CD4-positive, CD25-positive, alpha-beta regulatory T cell (primary cell): ENCODE measurements around the gene SPEF1. TPM values are rescaled to one million over a fixed set of nuclear protein-coding genes. Genes with fewer than 3 reads are reported as not detected.

Experiments used
- ATAC-seq, 2 donors: fragments of 150-1000 bp; cut with Tn5 transposase; one replicate each; pipeline ENCODE4 v1.10.0; 2021; ENCODE audit warnings: low read depth in 2 of 2, moderate number of reproducible peaks in 2 of 2, moderate library complexity in 1 of 2
- DNase-seq, 3 donors: peaks; one replicate each; pipeline versions ENCODE4 v3.0.0 to v3.0.0-alpha.2; 2012 to 2022; ENCODE audit warnings: mixed read lengths in 1 of 3
- H3K27ac ChIP-seq: one replicate; pipeline ENCODE4 v1.7.0; 2013; ENCODE audit warnings: mild to moderate bottlenecking, low read length; ENCODE audit not compliant: insufficient read depth, poor library complexity, severe bottlenecking
- H3K27me3 ChIP-seq: one replicate; pipeline ENCODE4 v1.7.0; 2013; ENCODE audit warnings: low read length; ENCODE audit not compliant: control insufficient read depth, insufficient read depth
- H3K36me3 ChIP-seq: one replicate; pipeline ENCODE4 v1.7.0; 2013; ENCODE audit warnings: mild to moderate bottlenecking, low read length, moderate library complexity; ENCODE audit not compliant: control insufficient read depth, insufficient read depth
- H3K4me1 ChIP-seq: 2 replicates; pipeline ENCODE4 v1.7.0; 2013; ENCODE audit warnings: mild to moderate bottlenecking, low read length; ENCODE audit not compliant: insufficient read depth, control insufficient read depth, poor library complexity, severe bottlenecking
- H3K4me3 ChIP-seq: one replicate; pipeline ENCODE4 v1.7.0; 2013; ENCODE audit warnings: low read depth, mild to moderate bottlenecking, low read length, moderate library complexity
- H3K9me3 ChIP-seq, 2 experiments: 1 replicate in 1 of 2; 2 replicates in 1 of 2; pipeline ENCODE4 v1.7.0; 2013; ENCODE audit warnings: low read length in 2 of 2, mild to moderate bottlenecking in 1 of 2, moderate library complexity in 1 of 2; ENCODE audit not compliant: control insufficient read depth in 2 of 2
- H3K27ac Mint-ChIP-seq, 3 donors: one replicate each; pipeline ENCODE4 v1.8.0; 2020 to 2022; ENCODE audit warnings: mild to moderate bottlenecking in 3 of 3, mixed read lengths in 3 of 3, moderate library complexity in 2 of 3
- H3K27me3 Mint-ChIP-seq: one replicate; pipeline ENCODE4 v1.8.0; 2022; ENCODE audit warnings: mild to moderate bottlenecking, mixed read lengths
- H3K36me3 Mint-ChIP-seq: one replicate; pipeline ENCODE4 v1.8.0; 2020; ENCODE audit warnings: mixed read lengths
- H3K4me1 Mint-ChIP-seq, 4 donors: one replicate each; pipeline ENCODE4 v1.8.0; 2020 to 2022; ENCODE audit warnings: mixed read lengths in 4 of 4, mild to moderate bottlenecking in 1 of 4
- H3K4me3 Mint-ChIP-seq, 4 donors: one replicate each; pipeline ENCODE4 v1.8.0; 2020 to 2022; ENCODE audit warnings: mild to moderate bottlenecking in 4 of 4, mixed read lengths in 4 of 4, moderate library complexity in 3 of 4
- H3K9me3 Mint-ChIP-seq, 7 donors: one replicate each; pipeline ENCODE4 v1.8.0; 2020 to 2022; ENCODE audit warnings: mixed read lengths in 7 of 7, mild to moderate bottlenecking in 3 of 7, moderate library complexity in 2 of 7
- polyA plus RNA-seq, 4 donors: library from polyadenylated mRNA; unstranded; fragments of 300-500 nt; fragmentation: Illumina TruSeq; gene quantifications; one replicate each; pipeline ENCODE4 v1.2.3, GENCODE V29; 2021
- total RNA-seq: library from RNA; stranded (reverse); gene quantifications from one replicate; pipeline ENCODE4 v1.2.3, GENCODE V29; 2022

Gene SPEF1
- total and polyA plus RNA-seq, 5 donors from 2014 or later = not detected

GRCh38 chr20:3767110-3767426, 14.2 kb downstream of the SPEF1 start:
- H3K27ac Mint-ChIP-seq = peak overlapping the region in 2 of 3 donors; percentile 26 to 65

GRCh38 chr20:3766422-3767109, 14.7 kb downstream of the SPEF1 start:
- H3K9me3 ChIP-seq = no peaks in the 10 kb centered on the region
- ATAC-seq (no peak), DNase-seq (no peak)
- H3K27ac ChIP-seq = no peak overlapping the region
- peak overlapping the region in 2 of 3 donors; percentile 26 to 65 for H3K27ac Mint-ChIP-seq
- H3K4me1 ChIP-seq = peaks cover 24% of the 10 kb centered on the region
- peaks cover 0 to 1% (median 0%) of the 10 kb centered on the region in 7 donors for H3K9me3 Mint-ChIP-seq
- H3K36me3 ChIP-seq = no peaks in the 10 kb centered on the region
- H3K27me3 Mint-ChIP-seq = no peaks in the 10 kb centered on the region
- peaks cover 0 to 30% (median 8%) of the 10 kb centered on the region in 4 donors for H3K4me1 Mint-ChIP-seq
- no peaks in the 10 kb centered on the region for H3K27me3 ChIP-seq
- peak overlapping the region; percentile 82 to 92 (median 88) for H3K4me3 Mint-ChIP-seq
- peak overlapping the region; percentile 30 for H3K4me3 ChIP-seq
- H3K36me3 Mint-ChIP-seq = no peaks in the 10 kb centered on the region

More at GRCh38 chr20:3767110-3767426, 14.2 kb downstream of the SPEF1 start:
- DNase-seq (no peak), ATAC-seq (no peak)
- Histone ChIP-seq H3K9me3 (no peaks in the 10 kb centered on the region), H3K4me3 (peak overlapping the region; percentile 30), H3K27me3 (no peaks in the 10 kb centered on the region), H3K4me1 (peaks cover 24% of the 10 kb centered on the region), H3K36me3 (no peaks in the 10 kb centered on the region), H3K27ac (peak overlapping the region; percentile 99)
- Mint-ChIP-seq H3K27me3 (peaks cover 4% of the 10 kb centered on the region), H3K4me1 (peaks cover 0 to 30% (median 8%) of the 10 kb centered on the region in 4 donors), H3K9me3 (peaks cover 0 to 2% (median 0%) of the 10 kb centered on the region in 7 donors), H3K36me3 (no peaks in the 10 kb centered on the region), H3K4me3 (peak overlapping the region; percentile 82 to 92 (median 88))

GRCh38 chr20:3765171-3765882, 15.9 kb downstream of the SPEF1 start:
- Mint-ChIP-seq H3K27ac (peak overlapping the region in 1 of 3 donors; percentile 36), H3K9me3 (peaks cover 0 to 1% (median 0%) of the 10 kb centered on the region in 7 donors), H3K36me3 (no peaks in the 10 kb centered on the region), H3K4me3 (peak overlapping the region in 3 of 4 donors; percentile 21 to 73 (median 61)), H3K27me3 (no peaks in the 10 kb centered on the region), H3K4me1 (peaks cover 0 to 30% (median 9%) of the 10 kb centered on the region in 4 donors)
- no peak for ATAC-seq
- Histone ChIP-seq H3K4me1 (peaks cover 24% of the 10 kb centered on the region), H3K4me3 (no peak overlapping the region), H3K27me3 (no peaks in the 10 kb centered on the region), H3K36me3 (no peaks in the 10 kb centered on the region), H3K27ac (no peak overlapping the region), H3K9me3 (no peaks in the 10 kb centered on the region)
- no peak for DNase-seq

DNA sequence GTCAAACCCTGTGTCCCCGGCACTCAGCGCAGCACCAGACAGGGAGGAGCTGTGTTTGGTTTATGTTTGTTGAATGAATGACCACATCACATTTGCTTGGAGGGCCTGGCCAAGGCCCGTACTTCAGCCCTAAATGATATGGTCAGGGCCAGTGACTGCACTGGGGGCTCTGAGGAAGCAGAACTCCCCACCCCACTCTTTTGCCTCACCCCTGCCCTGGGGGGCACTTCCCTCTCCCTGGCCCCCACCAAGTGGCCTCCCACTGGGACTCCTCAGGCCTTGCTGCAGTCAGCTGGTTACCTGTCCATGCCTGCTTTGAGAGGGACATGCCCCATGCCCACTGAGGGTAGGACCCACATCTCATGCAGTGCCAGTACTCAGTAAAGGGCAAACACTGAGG, 16.6 kb downstream of the SPEF1 start:
- Mint-ChIP-seq H3K27me3 (no peaks in the 10 kb centered on the region), H3K27ac (peak overlapping the region in 1 of 3 donors; percentile 36), H3K4me3 (peak overlapping the region in 2 of 4 donors; percentile 35 to 75)

GRCh38 chr20:3763671-3764601, 17.3 kb downstream of the SPEF1 start:
- Mint-ChIP-seq H3K27ac (peak overlapping the region in 1 of 3 donors; percentile 41), H3K4me1 (peaks cover 0 to 29% (median 7%) of the 10 kb centered on the region in 4 donors)
- no peak for DNase-seq

More for the DNA sequence above, 16.6 kb downstream of the SPEF1 start:
- Mint-ChIP-seq H3K4me1 (peaks cover 0 to 32% (median 9%) of the 10 kb centered on the region in 4 donors), H3K9me3 (peaks cover 0 to 1% (median 0%) of the 10 kb centered on the region in 7 donors), H3K36me3 (peaks cover 2% of the 10 kb centered on the region)
- peaks cover 24% of the 10 kb centered on the region for H3K4me1 ChIP-seq
- H3K36me3 ChIP-seq = no peaks in the 10 kb centered on the region
- H3K9me3 ChIP-seq = no peaks in the 10 kb centered on the region
- DNase-seq = no peak
- ATAC-seq = no peak
- H3K27me3 ChIP-seq = no peaks in the 10 kb centered on the region
- no peak overlapping the region for H3K27ac ChIP-seq
- no peak overlapping the region for H3K4me3 ChIP-seq

DNA sequence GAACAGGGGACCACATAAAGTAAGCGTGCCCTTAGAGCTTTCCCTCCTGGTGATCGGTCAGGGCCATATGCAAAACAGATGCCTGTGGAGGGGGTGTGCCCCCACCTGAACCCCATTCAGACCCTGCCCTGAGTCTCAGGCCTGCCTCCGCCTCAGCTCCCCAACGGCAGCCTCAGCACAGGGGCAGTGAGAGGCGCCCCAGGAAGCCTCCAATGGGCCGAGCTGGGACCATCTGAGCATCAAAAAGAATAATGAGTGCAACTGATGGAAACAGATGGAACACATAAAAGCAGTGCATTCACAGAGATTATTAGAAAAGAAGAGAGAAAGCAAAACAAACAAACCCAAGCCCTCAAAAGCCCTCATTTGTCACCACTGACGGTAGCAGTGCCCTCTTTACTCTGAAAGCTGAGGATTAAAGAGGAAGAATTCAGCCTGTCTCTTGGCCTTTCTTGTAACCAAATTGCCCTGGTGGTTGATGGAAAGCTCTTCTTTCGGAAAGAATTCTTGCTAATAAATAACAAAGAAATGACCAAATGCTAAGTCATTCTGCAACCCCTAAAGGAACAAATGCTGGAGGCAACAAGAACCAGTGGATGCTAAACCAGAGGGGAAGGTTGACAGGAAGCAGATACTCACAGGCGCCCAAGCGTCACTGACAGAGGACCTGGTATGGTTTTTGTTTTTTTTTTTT, 20.4 kb downstream of the SPEF1 start:
- peak overlapping the region in 1 of 3 donors; percentile 28 for H3K27ac Mint-ChIP-seq
- H3K4me3 ChIP-seq = no peak overlapping the region

More at GRCh38 chr20:3763671-3764601, 17.3 kb downstream of the SPEF1 start:
- no peaks in the 10 kb centered on the region for H3K36me3 ChIP-seq
- peaks cover 4% of the 10 kb centered on the region for H3K36me3 Mint-ChIP-seq
- H3K9me3 ChIP-seq = no peaks in the 10 kb centered on the region
- no peaks in the 10 kb centered on the region for H3K27me3 ChIP-seq
- no peak for ATAC-seq
- no peaks in the 10 kb centered on the region for H3K27me3 Mint-ChIP-seq
- H3K27ac ChIP-seq = no peak overlapping the region
- no peak overlapping the region for H3K4me3 ChIP-seq
- H3K4me1 ChIP-seq = peaks cover 22% of the 10 kb centered on the region
- H3K9me3 Mint-ChIP-seq = peaks cover 0 to 1% (median 0%) of the 10 kb centered on the region in 7 donors
- H3K4me3 Mint-ChIP-seq = peak overlapping the region in 3 of 4 donors; percentile 35 to 79 (median 75)

GRCh38 chr20:3759884-3760283, 21.4 kb downstream of the SPEF1 start:
- H3K36me3 Mint-ChIP-seq = peaks cover 8% of the 10 kb centered on the region
- Histone ChIP-seq H3K4me3 (no peak overlapping the region), H3K27ac (no peak overlapping the region), H3K4me1 (no peaks in the 10 kb centered on the region), H3K36me3 (no peaks in the 10 kb centered on the region), H3K27me3 (no peaks in the 10 kb centered on the region), H3K9me3 (no peaks in the 10 kb centered on the region)
- H3K27ac Mint-ChIP-seq = peak overlapping the region in 1 of 3 donors; percentile 62
- H3K27me3 Mint-ChIP-seq = no peaks in the 10 kb centered on the region
- no peak overlapping the region for H3K4me3 Mint-ChIP-seq
- peaks cover 0 to 4% (median under 1%) of the 10 kb centered on the region in 4 donors for H3K4me1 Mint-ChIP-seq
- no peak for ATAC-seq
- H3K9me3 Mint-ChIP-seq = peaks cover 0 to 1% (median 0%) of the 10 kb centered on the region in 7 donors
- DNase-seq = no peak

More for the DNA sequence above, 20.4 kb downstream of the SPEF1 start:
- Histone ChIP-seq H3K36me3 (no peaks in the 10 kb centered on the region), H3K27me3 (no peaks in the 10 kb centered on the region), H3K4me1 (no peaks in the 10 kb centered on the region), H3K9me3 (no peaks in the 10 kb centered on the region), H3K27ac (no peak overlapping the region)
- Mint-ChIP-seq H3K9me3 (peaks cover 0 to 1% (median 0%) of the 10 kb centered on the region in 7 donors), H3K4me1 (peaks cover 0 to 10% (median 1%) of the 10 kb centered on the region in 4 donors), H3K4me3 (no peak overlapping the region), H3K36me3 (peaks cover 8% of the 10 kb centered on the region), H3K27me3 (no peaks in the 10 kb centered on the region)
- ATAC-seq = no peak
- no peak for DNase-seq
